ENCODE measurements around the gene TST. TPM values are rescaled to one million over a fixed set of nuclear protein-coding genes. Genes with fewer than 3 reads are reported as not detected.

TST gene
- polyA plus RNA-seq, 3 donors: 17.3 to 41.7 (median 34.5) TPM

DNA sequence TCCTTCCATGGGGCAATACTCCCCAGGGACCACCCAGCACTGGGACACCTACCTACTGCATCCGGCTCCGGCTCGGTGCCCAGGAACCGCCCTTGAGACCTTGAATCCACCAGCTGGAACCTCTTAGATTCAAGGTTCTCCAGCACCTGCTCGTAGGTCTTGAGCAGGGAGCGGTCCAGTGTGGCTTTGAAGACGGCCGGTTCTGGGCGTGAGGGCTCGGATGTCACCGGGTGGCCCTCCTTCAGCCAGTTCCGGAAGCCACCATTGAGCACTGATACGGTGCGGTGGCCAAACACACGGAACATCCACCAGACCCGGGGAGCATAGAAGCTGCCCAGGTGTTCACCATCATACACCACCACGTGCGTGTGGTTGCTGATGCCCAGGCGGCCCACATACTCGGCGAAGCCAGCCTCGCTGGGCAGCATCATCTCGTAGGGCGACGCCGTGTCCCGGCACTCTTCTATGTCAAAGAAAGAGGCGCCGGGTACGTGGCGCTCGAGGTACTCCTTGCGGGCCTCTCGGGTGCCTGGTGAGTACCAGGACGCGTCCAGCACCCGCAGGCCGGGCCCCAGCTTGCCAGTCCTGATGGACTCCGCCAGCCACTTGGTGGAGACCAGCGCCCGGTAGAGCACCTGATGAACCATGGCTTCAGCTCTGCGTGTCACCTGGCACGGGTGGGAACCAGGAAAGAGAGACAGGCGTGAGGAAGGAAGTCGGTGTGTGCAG, 997 bp downstream of the TST start:
- H3K4me3 Mint-ChIP-seq: peak overlapping the region; percentile 82 to 93
- peaks cover 28% of the 10 kb centered on the region for H4K20me1 ChIP-seq (ENCODE audit: insufficient read depth, low read length)
- no peaks in the 10 kb centered on the region for H3K27me3 ChIP-seq (ENCODE audit: control insufficient read depth in 2 of 2, insufficient read depth in 2 of 2, low read length in 2 of 2)
- no peak for DNase-seq
- intact Hi-C loops (cut with micrococcal nuclease): no loop called here
- H3K9me3 Mint-ChIP-seq: no peaks in the 10 kb centered on the region
- peak overlapping the region; percentile 84 for H3K9ac ChIP-seq (ENCODE audit: insufficient read depth, low read length, poor library complexity, severe bottlenecking)
- H3K9me3 ChIP-seq (replicated peaks in 1 of 2; ENCODE audit: control insufficient read depth in 1 of 2, insufficient read depth in 1 of 2, low read length in 2 of 2): no peaks in the 10 kb centered on the region
- peaks cover 34% of the 10 kb centered on the region for H3K79me2 ChIP-seq (ENCODE audit: insufficient read depth, low read length)
- H3K27ac Mint-ChIP-seq: peak overlapping the region in 3 of 7 donors; percentile 13 to 60 (median 19)
- TF ChIP-seq, protein P1, sequence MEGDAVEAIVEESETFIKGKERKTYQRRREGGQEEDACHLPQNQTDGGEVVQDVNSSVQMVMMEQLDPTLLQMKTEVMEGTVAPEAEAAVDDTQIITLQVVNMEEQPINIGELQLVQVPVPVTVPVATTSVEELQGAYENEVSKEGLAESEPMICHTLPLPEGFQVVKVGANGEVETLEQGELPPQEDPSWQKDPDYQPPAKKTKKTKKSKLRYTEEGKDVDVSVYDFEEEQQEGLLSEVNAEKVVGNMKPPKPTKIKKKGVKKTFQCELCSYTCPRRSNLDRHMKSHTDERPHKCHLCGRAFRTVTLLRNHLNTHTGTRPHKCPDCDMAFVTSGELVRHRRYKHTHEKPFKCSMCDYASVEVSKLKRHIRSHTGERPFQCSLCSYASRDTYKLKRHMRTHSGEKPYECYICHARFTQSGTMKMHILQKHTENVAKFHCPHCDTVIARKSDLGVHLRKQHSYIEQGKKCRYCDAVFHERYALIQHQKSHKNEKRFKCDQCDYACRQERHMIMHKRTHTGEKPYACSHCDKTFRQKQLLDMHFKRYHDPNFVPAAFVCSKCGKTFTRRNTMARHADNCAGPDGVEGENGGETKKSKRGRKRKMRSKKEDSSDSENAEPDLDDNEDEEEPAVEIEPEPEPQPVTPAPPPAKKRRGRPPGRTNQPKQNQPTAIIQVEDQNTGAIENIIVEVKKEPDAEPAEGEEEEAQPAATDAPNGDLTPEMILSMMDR (IDR thresholded peaks at IDR 0.05): no peak
- H3K4me1 Mint-ChIP-seq: peaks cover 41% of the 10 kb centered on the region
- peaks cover 0 to 9% of the 10 kb centered on the region in 2 donors for H3K36me3 ChIP-seq (replicated peaks in 1 of 2; ENCODE audit: control insufficient read depth in 1 of 2, insufficient read depth in 2 of 2, low read length in 2 of 2)
- peak overlapping the region; percentile 97 for H3K4me2 ChIP-seq (replicated peaks; ENCODE audit: extremely low read depth, low read length, poor library complexity, severe bottlenecking)
- H3K4me3 ChIP-seq (replicated peaks in 1 of 3; ENCODE audit: low read depth in 2 of 3, low read length in 3 of 3): peak overlapping the region; percentile 76 to 96 (median 85)
- peak overlapping the region; percentile 91 for H2AFZ ChIP-seq (ENCODE audit: insufficient read depth, low read depth, low read length, poor library complexity, severe bottlenecking)
- H3K27ac ChIP-seq (ENCODE audit: low read depth in 1 of 2, low read length in 2 of 2): peak overlapping the region in 1 of 2 donors; percentile 61
- 87% methylated on average over 42 of the region's 45 CpGs for WGBS (ENCODE audit: insufficient coverage)
- H3K36me3 Mint-ChIP-seq: peaks cover 9 to 18% of the 10 kb centered on the region in 2 donors
- peaks cover 24 to 29% of the 10 kb centered on the region in 2 donors for H3K4me1 ChIP-seq (ENCODE audit: control insufficient read depth in 1 of 2, insufficient read depth in 2 of 2, low read length in 2 of 2)
- peaks cover 0 to 3% (median 1%) of the 10 kb centered on the region in 3 donors for H3K27me3 Mint-ChIP-seq (ENCODE audit: low read depth in 3 of 3)

DNA sequence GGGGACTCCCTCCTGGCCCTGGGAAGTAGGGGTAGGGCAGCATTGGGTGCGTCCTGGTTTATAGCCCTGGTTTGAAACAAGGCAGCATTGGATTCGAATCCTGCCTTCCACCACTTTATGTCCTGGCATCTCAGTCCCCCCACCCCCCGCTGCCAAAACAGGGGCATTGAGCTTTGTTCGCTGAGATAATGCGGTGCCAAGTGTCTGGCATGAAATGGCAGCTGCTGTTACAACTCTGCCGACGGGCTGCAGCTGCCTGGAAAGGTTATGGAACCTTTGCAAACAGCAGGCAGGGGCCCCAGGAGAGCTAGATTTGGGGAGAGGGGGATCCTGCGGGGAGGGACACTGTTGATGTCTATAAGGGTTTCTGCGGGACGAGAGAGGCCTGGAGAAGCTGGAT, 1.9 kb downstream of the TST start:
- peaks cover 9 to 18% of the 10 kb centered on the region in 2 donors for H3K36me3 Mint-ChIP-seq
- Histone ChIP-seq H3K36me3 (replicated peaks in 1 of 2; ENCODE audit: control insufficient read depth in 1 of 2, insufficient read depth in 2 of 2, low read length in 2 of 2) (peaks cover 0 to 9% of the 10 kb centered on the region in 2 donors), H3K4me1 (ENCODE audit: control insufficient read depth in 1 of 2, insufficient read depth in 2 of 2, low read length in 2 of 2) (peaks cover 24 to 29% of the 10 kb centered on the region in 2 donors), H2AFZ (ENCODE audit: insufficient read depth, low read depth, low read length, poor library complexity, severe bottlenecking) (no peak overlapping the region), H3K27ac (ENCODE audit: low read depth in 1 of 2, low read length in 2 of 2) (no peak overlapping the region), H3K79me2 (ENCODE audit: insufficient read depth, low read length) (peaks cover 29% of the 10 kb centered on the region), H4K20me1 (ENCODE audit: insufficient read depth, low read length) (peaks cover 23% of the 10 kb centered on the region), H3K9me3 (replicated peaks in 1 of 2; ENCODE audit: control insufficient read depth in 1 of 2, insufficient read depth in 1 of 2, low read length in 2 of 2) (no peaks in the 10 kb centered on the region), H3K9ac (ENCODE audit: insufficient read depth, low read length, poor library complexity, severe bottlenecking) (no peak overlapping the region), H3K4me3 (replicated peaks in 1 of 3; ENCODE audit: low read depth in 2 of 3, low read length in 3 of 3) (no peak overlapping the region), H3K4me2 (replicated peaks; ENCODE audit: extremely low read depth, low read length, poor library complexity, severe bottlenecking) (no peak overlapping the region), H3K27me3 (ENCODE audit: control insufficient read depth in 2 of 2, insufficient read depth in 2 of 2, low read length in 2 of 2) (no peaks in the 10 kb centered on the region)
- intact Hi-C loops (cut with micrococcal nuclease): no loop called here
- H3K27me3 Mint-ChIP-seq (ENCODE audit: low read depth in 3 of 3): peaks cover 0 to 1% (median 1%) of the 10 kb centered on the region in 3 donors
- WGBS (ENCODE audit: insufficient coverage): over 99% methylated on average over 7 of the region's 10 CpGs
- H3K4me1 Mint-ChIP-seq: peaks cover 41% of the 10 kb centered on the region
- peak overlapping the region in 1 of 7 donors; percentile 35 for H3K27ac Mint-ChIP-seq
- no peaks in the 10 kb centered on the region for H3K9me3 Mint-ChIP-seq
- DNase-seq: no peak
- TF ChIP-seq, protein P1 (IDR thresholded peaks at IDR 0.05): no peak
- H3K4me3 Mint-ChIP-seq: no peak overlapping the region

Data from CD14-positive monocyte (primary cell).